Sigmoid colon (tissue), 7 donors: ENCODE data around the gene CTSE. TPM values are rescaled to one million over a fixed set of nuclear protein-coding genes. Genes with fewer than 3 reads are reported as not detected.

Experiments used
- DNase-seq: peaks from one replicate; pipeline ENCODE4 v3.0.0-alpha.2; 2019
- H3K27ac ChIP-seq, 4 donors: fragments of 200-600 bp; sonication (generic); one replicate each; pipeline ENCODE4 v1.5.1; 2016 to 2019; ENCODE audit warnings: mild to moderate bottlenecking in 1 of 4
- H3K27me3 ChIP-seq, 3 donors: fragments of 200-600 bp; sonication (generic); one replicate each; pipeline ENCODE4 v1.5.1; 2019; ENCODE audit warnings: mild to moderate bottlenecking in 1 of 3
- H3K36me3 ChIP-seq, 4 donors: fragments of 200-600 bp; sonication (generic); one replicate each; pipeline ENCODE4 v1.5.1; 2016 to 2019
- H3K4me1 ChIP-seq, 4 donors: fragments of 200-600 bp; sonication (generic); one replicate each; pipeline ENCODE4 v1.5.1; 2017 to 2019
- H3K4me3 ChIP-seq, 4 donors: fragments of 200-600 bp; sonication (generic); one replicate each; pipeline ENCODE4 v1.5.1; 2017 to 2019; ENCODE audit warnings: mild to moderate bottlenecking in 2 of 4, moderate library complexity in 1 of 4
- H3K9me3 ChIP-seq, 4 donors: fragments of 200-600 bp in 3 of 4; sonication (generic) in 3 of 4; one replicate each; pipeline versions ENCODE4 v1.5.1 to v1.6.1; 2013 to 2019
- EP300 ChIP-seq, 4 donors: sonication (generic); formaldehyde crosslinking; IDR thresholded peaks; one replicate each; pipeline ENCODE4 v1.6.1; 2017; ENCODE audit warnings: antibody characterized with exemption in 4 of 4
- POLR2A ChIP-seq, 2 donors: fragments of 450-650 bp; IDR thresholded peaks; one replicate each; pipeline ENCODE4 v1.6.1; 2016; ENCODE audit warnings: antibody characterized with exemption in 2 of 2, mild to moderate bottlenecking in 2 of 2, moderate library complexity in 2 of 2
- POLR2AphosphoS5 ChIP-seq, 4 donors: sonication (generic); formaldehyde crosslinking; IDR thresholded peaks; one replicate each; pipeline ENCODE4 v1.6.1; 2017; ENCODE audit warnings: antibody characterized with exemption in 4 of 4
- WGBS, 2 donors: extraction: QIAGEN DNeasy Blood & Tissue Kit; methylation state at CpG; one replicate each; pipeline ENCODE4 v1.1.7; 2013; 5-methylcytosine and 5-hydroxymethylcytosine counted together
- intact Hi-C: fragments of 100-400 bp; cut with DNase I; formaldehyde crosslinking; loops from one replicate; pipeline ENCODE4 v1.15.1; 2023
- polyA plus RNA-seq, 3 donors: library from polyadenylated mRNA; stranded (reverse); fragments of 200-250 nt; gene quantifications; one replicate each; pipeline ENCODE4 v1.2.3, GENCODE V29; 2013
- total RNA-seq, 4 donors: library from RNA; depleted of rRNA; stranded (reverse); fragments of >200 nt; gene quantifications; one replicate each; pipeline ENCODE4 v1.1.0, GENCODE V29; 2016
- TF ChIP-seq, protein P1 (sequence below), 4 experiments: fragments of 450-650 bp in 3 of 4; fragments of 200-600 bp in 1 of 4; IDR thresholded peaks; one replicate each; pipeline ENCODE4 v1.5.1; 2016 to 2019; ENCODE audit warnings: antibody characterized with exemption in 4 of 4, mild to moderate bottlenecking in 3 of 4, moderate library complexity in 2 of 4
- donor health status: healthy with polysubstance abuse.
- donor health status: Bipolar disorder and iron deficiency.
- donor health status: healthy.

Gene CTSE
- total RNA-seq (not detected), polyA plus RNA-seq (1 to 10 TPM; 4.4 to 9.0 (median 8.6) TPM)

DNA sequence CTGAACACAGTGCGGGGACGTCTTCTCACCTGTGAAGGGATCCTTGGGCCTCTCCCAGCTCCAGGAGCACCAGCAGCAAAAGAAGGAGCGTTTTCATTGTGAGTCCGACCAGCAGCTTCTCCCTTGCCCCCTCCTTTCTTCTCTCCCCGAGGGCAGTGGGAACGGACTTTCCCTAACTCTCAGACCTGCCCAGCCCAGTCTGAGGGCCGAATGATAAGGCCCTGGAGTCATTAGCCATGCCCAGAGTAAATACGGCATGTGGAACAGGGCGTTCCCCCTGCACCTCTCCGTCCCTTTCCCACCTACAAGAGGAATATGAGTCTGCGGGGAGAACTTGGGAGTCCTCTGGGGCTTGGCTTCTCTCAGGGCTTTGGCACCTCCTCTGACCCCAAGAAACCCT lies at the start of gene CTSE:
Gene CTSE, minus strand, starts transcription at position 201 of the 400 bp plus-strand sequence. Its CDS starts 104 bp downstream, at position 97.
- no peaks in the 10 kb centered on the region for H3K27me3 ChIP-seq
- no peak for DNase-seq
- H3K4me1 ChIP-seq: peaks cover 0 to 4% (median 0%) of the 10 kb centered on the region in 4 donors
- H3K9me3 ChIP-seq: no peaks in the 10 kb centered on the region
- intact Hi-C loops: no loop called here
- H3K36me3 ChIP-seq: no peaks in the 10 kb centered on the region
- 27 to 75% methylated on average over 11 of the region's 11 CpGs for WGBS, 2 donors
- no peak within 1 kb of the TSS for H3K4me3 ChIP-seq
- TF ChIP-seq EP300 (IDR thresholded peaks at IDR 0.05): no peak
- no peak for TF ChIP-seq POLR2A (IDR thresholded peaks at IDR 0.05)
- TF ChIP-seq, protein P1, sequence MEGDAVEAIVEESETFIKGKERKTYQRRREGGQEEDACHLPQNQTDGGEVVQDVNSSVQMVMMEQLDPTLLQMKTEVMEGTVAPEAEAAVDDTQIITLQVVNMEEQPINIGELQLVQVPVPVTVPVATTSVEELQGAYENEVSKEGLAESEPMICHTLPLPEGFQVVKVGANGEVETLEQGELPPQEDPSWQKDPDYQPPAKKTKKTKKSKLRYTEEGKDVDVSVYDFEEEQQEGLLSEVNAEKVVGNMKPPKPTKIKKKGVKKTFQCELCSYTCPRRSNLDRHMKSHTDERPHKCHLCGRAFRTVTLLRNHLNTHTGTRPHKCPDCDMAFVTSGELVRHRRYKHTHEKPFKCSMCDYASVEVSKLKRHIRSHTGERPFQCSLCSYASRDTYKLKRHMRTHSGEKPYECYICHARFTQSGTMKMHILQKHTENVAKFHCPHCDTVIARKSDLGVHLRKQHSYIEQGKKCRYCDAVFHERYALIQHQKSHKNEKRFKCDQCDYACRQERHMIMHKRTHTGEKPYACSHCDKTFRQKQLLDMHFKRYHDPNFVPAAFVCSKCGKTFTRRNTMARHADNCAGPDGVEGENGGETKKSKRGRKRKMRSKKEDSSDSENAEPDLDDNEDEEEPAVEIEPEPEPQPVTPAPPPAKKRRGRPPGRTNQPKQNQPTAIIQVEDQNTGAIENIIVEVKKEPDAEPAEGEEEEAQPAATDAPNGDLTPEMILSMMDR (IDR thresholded peaks at IDR 0.05): no peak
- TF ChIP-seq POLR2AphosphoS5 (IDR thresholded peaks at IDR 0.05): no peak
- H3K27ac ChIP-seq: no peak within 1 kb of the TSS

DNA sequence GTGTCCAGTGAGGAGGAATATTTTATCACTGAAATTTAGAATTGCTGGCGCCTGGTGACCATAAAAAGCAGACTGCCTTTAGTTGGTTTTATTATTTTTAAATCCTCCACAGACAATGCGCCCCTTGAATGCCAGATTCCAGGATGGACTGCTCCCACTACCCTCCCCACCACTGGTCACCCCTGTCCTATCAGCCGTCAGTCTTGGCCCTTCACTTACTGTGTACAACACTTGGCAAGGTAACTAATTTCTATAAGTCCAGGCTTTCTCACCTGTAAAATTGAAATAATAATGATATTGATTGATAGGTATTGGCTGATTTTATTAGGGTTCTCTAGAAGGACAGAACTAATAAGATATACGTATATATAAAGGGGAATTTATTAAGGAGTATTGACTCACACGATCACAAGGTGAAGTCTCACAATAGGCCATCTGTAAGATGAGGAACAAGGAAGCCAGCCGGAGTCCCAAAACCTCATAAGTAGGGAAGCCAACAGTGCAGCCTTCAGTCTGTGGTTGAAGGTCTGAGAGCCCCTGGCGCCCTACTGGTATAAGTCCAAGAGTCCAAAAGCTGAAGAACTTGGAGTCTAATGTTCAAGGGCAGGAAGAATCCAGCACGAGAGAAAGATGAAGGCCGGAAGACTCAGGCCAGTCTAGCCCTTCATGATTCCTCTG lies 47.1 kb upstream of the CTSE start:
- H3K27me3 ChIP-seq: peaks cover 0 to 3% (median 0%) of the 10 kb centered on the region in 3 donors
- H3K27ac ChIP-seq: no peak overlapping the region
- no peaks in the 10 kb centered on the region for H3K36me3 ChIP-seq
- H3K4me1 ChIP-seq: peaks cover 0 to 6% (median 0%) of the 10 kb centered on the region in 4 donors
- TF ChIP-seq EP300 (IDR thresholded peaks at IDR 0.05): no peak
- TF ChIP-seq, protein P1 (IDR thresholded peaks at IDR 0.05): no peak
- no peak for TF ChIP-seq POLR2A (IDR thresholded peaks at IDR 0.05)
- TF ChIP-seq POLR2AphosphoS5 (IDR thresholded peaks at IDR 0.05): no peak
- intact Hi-C loops: no loop called here
- no peak for DNase-seq
- no peaks in the 10 kb centered on the region for H3K9me3 ChIP-seq
- H3K4me3 ChIP-seq: no peak overlapping the region
- WGBS, 2 donors: 89% methylated on average over 9 of the region's 9 CpGs

DNA sequence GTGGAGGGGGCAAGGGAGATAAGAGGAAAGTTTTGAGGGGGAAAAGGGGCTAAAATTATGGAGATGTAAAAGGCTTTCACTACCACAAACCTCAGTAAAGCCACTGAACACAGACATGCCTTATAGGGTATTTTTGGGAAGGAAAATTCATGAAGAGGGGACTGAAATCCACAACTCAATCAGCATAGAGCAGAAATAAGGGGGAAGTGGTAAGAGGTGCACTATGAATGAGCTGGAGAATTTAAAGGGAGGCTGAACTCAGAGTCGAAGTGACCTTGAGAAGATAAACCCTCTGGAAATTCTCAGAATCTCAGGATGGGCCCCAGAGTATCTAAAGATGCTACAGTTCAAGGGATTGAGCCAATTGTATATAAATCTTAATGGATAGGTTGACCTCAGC lies 44.6 kb upstream of the CTSE start:
- H3K36me3 ChIP-seq: no peaks in the 10 kb centered on the region
- no peak overlapping the region for H3K4me3 ChIP-seq
- H3K27ac ChIP-seq: no peak overlapping the region
- no peaks in the 10 kb centered on the region for H3K9me3 ChIP-seq
- TF ChIP-seq, protein P1 (IDR thresholded peaks at IDR 0.05): no peak
- TF ChIP-seq POLR2AphosphoS5 (IDR thresholded peaks at IDR 0.05): no peak
- no peak for TF ChIP-seq POLR2A (IDR thresholded peaks at IDR 0.05)
- no peak for TF ChIP-seq EP300 (IDR thresholded peaks at IDR 0.05)
- no peak for DNase-seq
- WGBS, 2 donors: 41 to 52% methylated on average over 1 of the region's 1 CpG
- intact Hi-C loops: no loop called here
- no peaks in the 10 kb centered on the region for H3K27me3 ChIP-seq
- H3K4me1 ChIP-seq: peaks cover 0 to 6% (median 0%) of the 10 kb centered on the region in 4 donors

DNA sequence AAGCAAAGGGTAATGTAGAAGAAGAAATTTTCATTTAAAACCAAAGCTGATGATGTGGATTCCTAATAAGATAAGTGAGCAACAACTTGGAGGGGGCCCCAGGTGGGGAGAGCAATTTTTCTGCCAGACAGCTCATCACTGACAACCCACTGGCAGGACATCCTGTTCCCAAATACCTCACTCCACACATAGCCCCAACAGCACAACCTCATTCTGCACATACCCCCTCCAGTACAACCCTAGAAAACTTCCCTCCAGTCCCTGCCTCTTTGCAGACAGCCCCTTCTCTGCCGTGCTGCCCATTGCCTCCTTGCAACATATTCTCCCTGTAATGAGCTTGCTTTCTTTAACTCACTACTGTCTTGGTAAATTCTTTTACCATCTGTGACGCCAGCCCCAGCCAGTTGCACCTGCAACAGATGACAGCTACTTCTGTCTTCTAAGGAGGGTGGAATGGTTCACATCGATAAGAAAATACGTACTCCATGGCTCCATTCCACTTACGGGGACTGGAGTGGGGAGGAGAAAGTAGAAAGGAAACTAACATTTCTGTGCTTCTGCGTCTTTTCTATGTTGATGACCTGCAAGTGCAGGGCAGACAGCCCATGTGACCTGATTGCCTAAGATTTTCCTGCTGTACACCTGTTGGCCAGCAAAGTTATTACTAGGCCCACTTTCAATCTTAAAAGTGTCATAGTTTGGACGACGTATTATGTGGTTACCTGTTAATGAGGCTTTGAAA lies 44.0 kb upstream of the CTSE start:
- WGBS, 2 donors: 54 to 72% methylated on average over 8 of the region's 8 CpGs
- TF ChIP-seq, protein P1 (IDR thresholded peaks at IDR 0.05): no peak
- TF ChIP-seq POLR2A (IDR thresholded peaks at IDR 0.05) (no peak), POLR2AphosphoS5 (IDR thresholded peaks at IDR 0.05) (peak in 1 of 4 donors; percentile 56), EP300 (IDR thresholded peaks at IDR 0.05) (peak in 1 of 4 donors; percentile 22)
- H3K9me3 ChIP-seq: no peaks in the 10 kb centered on the region
- H3K4me3 ChIP-seq: no peak overlapping the region
- no peaks in the 10 kb centered on the region for H3K36me3 ChIP-seq
- intact Hi-C loops: no loop called here
- peaks cover 0 to 6% (median 0%) of the 10 kb centered on the region in 4 donors for H3K4me1 ChIP-seq
- no peak for DNase-seq
- no peak overlapping the region for H3K27ac ChIP-seq
- no peaks in the 10 kb centered on the region for H3K27me3 ChIP-seq
